ENCODE measurements around the gene NT5C1B.

NT5C1B gene

DNA sequence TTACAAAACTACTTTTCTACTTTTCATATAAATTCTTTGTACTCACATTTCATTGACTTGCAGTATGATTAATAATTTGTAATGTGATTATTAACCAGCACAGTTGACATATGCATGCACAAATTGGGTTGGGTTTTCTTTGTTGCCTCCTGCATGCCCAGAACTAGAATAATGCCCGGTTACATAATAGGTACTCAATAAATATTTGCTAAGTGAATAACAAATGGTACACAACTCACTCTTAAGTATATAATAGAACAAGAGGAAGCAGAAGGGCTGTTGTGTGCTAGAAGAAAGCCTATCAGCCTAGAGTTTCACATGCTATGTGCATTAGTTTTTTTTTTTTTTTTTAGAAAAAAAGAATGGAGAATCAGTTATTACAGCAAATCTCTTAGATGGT, 38.2 kb downstream of the NT5C1B start:
- no peak for DNase-seq (ENCODE audit: low read depth)

GRCh38 chr2:18550433-18550832, 38.9 kb downstream of the NT5C1B start:
- no peak for DNase-seq (ENCODE audit: low read depth)

GRCh38 chr2:18549083-18549482, 40.3 kb downstream of the NT5C1B start:
- no peak for DNase-seq (ENCODE audit: low read depth)

DNA sequence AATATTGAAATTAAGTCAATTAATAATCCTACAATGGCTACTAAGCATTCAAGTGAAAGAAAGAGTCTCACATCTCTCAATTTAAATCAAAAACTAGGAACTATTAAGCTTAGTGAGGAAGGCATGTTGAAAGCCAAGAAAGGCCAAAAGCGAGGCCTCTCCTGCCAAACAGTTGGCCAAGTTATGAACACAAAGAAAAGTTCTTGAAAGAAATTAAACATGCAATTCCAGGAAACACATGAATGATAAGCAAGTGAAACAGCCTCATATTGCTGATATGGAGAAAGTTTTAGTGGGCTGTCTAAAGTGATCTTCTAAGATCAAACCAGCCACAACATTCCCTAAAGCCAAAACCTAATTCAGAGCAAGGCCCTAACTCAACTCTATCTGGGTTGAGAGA, 40.7 kb downstream of the NT5C1B start:
- DNase-seq (ENCODE audit: low read depth): no peak

DNA sequence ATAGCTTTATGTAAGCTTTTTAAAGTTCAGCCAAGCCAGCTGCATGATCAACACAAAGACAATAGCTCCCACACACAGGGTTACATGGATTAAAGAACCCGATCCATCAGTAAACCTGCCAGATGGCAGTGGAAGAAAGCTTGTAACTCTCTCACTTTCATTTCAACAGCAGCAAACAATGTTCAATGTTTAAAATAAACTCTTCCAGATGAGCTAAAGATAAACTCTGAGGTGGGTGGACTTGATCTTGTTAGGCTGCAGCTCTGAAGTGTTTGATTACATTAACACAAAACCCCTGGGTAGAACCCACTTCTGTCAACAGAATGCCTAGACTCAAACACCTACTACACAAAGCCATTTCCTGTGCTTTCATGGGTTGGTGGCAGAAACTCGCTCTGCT, 42.8 kb downstream of the NT5C1B start:
- no peak for DNase-seq (ENCODE audit: low read depth)

GRCh38 chr2:18545384-18545783, 44.0 kb downstream of the NT5C1B start:
- DNase-seq (ENCODE audit: low read depth): no peak

- DNase-seq (ENCODE audit: low read depth): no peak
Observed at GRCh38 chr2:18544171-18544570, 45.2 kb downstream of the NT5C1B start.

GRCh38 chr2:18540872-18541271, 48.5 kb downstream of the NT5C1B start:
- DNase-seq (ENCODE audit: low read depth): no peak

GRCh38 chr2:18536697-18537096, 52.7 kb downstream of the NT5C1B start:
- DNase-seq (ENCODE audit: low read depth): no peak

- no peak for DNase-seq (ENCODE audit: low read depth)
Observed at GRCh38 chr2:18536100-18536499, 53.3 kb downstream of the NT5C1B start.

DNA sequence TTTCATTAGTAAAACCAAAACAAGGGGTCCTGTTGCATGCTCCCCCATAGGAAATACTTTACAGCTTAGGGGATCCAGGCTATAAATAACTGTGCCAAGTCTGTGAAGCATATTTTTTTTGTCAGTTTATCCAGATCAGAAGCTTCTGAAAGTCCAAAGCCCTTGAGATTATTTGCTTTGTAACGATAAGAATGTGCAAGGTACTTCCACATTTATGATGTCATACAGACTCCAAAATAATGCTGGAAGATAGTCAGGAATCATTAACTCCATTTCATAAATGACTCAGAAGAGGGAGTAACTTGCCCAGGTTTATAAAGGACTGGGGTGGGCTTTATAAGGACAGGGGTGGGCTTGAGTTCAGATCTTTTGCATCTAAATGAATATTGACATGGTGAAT, 58.2 kb downstream of the NT5C1B start:
- DNase-seq (ENCODE audit: low read depth): no peak

DNA sequence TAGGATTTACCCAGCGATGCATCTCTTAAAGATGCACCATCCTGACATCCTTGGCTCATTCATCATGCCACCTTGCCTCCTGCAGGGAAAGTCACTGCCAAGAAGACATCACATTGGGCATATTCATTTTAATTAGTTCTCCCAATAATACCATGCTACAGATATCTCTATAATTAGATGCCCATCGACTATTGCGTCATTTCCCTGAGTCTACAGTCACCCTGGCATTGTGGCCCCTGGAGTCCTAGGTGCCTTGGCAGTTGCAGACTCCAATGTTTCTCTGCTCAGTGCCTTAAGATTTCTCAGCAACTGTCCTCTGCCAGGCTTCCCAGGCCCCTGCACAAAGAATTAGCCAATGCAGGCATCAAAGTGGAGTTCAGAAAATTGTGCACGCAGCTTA, 61.5 kb downstream of the NT5C1B start:
- DNase-seq (ENCODE audit: low read depth): no peak

GRCh38 chr2:18527326-18527725, 62.0 kb downstream of the NT5C1B start:
- DNase-seq (ENCODE audit: low read depth): no peak

- DNase-seq (ENCODE audit: low read depth): no peak
Observed at GRCh38 chr2:18526429-18526828, 62.9 kb downstream of the NT5C1B start.

- DNase-seq (ENCODE audit: low read depth): no peak
Observed at GRCh38 chr2:18525852-18526251, 63.5 kb downstream of the NT5C1B start.

- DNase-seq (ENCODE audit: low read depth): no peak
Observed at GRCh38 chr2:18525236-18525635, 64.1 kb downstream of the NT5C1B start.

DNA sequence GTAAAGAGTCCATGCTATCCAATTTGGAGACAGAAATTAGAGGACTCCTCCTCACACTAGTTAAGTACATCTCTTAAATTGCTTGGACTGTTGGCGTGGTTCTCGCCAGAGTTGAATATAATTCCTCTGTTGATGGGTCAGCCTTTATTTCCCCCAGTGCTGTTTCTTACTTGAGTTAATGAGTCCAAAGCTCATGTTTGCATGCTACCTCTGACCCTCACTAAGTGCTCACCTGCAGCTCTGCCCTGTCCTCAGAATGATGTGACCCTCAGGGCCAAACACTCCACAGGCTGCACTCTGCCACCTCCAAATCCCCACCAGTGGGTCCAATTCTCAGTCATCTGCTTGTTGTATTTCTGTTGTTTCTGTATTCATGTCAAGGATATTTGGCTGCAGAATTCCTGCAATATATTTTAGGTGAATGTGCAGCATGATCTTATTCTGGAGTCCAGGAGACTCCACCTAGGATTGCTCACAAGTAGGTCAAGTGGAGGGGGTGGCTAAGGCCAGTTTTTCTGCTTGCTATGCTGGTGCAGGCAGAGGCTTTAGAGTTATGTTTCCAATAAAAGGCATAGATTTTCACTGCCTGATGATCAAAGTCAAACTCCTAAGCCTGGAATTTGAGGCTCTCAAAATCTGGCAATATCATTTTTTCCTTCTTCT, 66.8 kb downstream of the NT5C1B start:
- no peak for DNase-seq (ENCODE audit: low read depth)

DNA sequence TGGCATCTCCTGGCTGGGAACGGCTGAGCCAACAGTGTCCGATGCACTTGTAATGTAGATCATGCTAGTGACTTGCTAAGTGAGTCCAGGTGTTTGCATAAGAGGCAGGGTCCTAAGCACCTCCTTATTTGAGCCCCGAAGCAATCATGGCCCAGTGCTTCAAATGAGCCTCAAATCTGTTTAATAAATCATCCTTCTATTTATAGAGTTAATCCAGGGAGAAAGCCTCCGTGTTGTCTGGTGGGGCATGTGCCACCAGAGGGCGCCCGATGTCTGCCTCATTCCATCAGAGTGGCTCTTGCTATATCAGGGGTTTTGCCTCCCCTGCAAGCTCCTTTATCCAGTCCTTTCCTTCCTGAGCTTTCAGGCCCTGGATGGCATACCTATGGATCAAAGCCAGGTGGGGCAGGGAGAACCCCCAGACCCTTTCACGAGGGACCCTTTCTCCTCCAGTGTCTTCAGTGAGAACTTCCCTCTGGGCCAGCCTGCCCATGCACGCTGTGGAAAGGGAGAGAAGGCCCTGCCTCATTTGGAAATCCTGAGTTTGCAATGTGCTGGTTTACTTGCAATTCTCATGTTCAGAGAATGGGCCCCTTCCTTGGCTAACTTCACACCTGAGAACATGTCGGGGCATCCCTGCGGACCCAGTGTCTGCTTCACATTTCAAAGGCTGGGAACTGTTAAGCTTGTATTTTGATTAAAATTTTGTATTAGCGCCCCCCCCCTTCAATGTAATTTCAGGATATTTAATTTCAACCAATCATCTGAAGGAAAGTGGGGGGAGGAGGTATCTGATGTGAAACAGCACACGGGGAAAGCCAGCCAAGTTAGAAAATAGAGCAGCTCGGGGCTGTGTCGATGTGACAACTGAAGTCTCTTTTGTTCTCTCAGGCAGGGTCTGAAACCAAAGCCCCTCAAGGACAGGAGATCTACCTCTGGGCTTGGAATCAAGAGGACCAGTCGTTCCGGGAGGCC, 68.6 kb downstream of the NT5C1B start:
- DNase-seq (ENCODE audit: low read depth): peak; percentile 44

- no peak for DNase-seq (ENCODE audit: low read depth)
Observed at GRCh38 chr2:18519914-18520450, 69.4 kb downstream of the NT5C1B start.

DNA sequence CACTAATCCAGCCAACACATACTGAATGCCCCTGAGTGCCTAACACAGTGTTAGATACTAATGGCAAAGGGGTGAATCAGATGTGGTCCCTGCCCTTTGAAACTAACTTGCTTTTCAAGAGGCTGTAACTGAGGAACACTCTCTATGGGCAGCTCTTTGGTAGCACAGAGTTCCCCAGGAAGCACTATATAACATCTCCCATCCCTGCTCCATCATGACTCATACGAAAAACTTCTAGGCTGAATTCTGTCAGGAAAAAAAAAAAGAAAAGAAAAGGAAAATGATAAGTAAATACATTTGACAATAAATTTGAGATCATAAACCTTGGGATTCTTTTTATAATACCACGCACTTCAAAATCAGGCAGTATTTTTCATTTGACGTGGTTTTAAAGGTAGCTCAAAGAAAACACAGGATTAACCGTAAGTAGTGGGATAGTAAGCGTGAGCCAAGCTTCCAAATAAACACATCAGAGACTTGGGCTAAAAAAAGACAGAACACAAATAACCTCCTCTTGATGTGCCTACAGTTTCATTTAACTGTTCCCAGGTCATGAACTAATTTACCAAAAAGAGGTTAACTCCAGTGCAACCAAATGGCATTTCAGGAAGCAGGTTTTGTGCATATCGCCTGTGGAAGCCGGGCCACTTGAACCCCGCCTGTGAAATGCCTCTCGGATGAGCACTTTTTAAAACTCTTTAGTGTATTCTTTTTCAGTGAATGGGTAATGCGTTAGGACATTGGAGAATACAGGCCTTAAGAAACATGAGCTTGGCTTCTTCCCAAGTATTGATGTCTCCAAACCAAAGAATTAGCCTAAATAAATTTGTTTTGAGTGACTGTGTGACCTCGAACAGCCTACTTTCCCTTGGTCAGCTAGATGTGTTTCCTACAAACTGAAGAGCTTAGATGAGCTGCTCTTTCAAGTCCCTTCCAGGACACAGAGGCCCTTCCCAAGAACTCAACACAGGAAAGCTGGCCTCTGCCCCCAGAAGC, 71.0 kb downstream of the NT5C1B start:
- DNase-seq (ENCODE audit: low read depth): no peak

- no peak for DNase-seq (ENCODE audit: low read depth)
Observed at GRCh38 chr2:18517386-18517785, 72.0 kb downstream of the NT5C1B start.

- DNase-seq (ENCODE audit: low read depth): no peak
Observed at GRCh38 chr2:18516112-18516511, 73.3 kb downstream of the NT5C1B start.

Measured in activated T-helper 1 cell treated with Interleukin-2 at 50 U/mL for 16 hours (primary cell).